ENCODE measurements around the gene TUBA4A.

- TF ChIP-seq, protein P1, sequence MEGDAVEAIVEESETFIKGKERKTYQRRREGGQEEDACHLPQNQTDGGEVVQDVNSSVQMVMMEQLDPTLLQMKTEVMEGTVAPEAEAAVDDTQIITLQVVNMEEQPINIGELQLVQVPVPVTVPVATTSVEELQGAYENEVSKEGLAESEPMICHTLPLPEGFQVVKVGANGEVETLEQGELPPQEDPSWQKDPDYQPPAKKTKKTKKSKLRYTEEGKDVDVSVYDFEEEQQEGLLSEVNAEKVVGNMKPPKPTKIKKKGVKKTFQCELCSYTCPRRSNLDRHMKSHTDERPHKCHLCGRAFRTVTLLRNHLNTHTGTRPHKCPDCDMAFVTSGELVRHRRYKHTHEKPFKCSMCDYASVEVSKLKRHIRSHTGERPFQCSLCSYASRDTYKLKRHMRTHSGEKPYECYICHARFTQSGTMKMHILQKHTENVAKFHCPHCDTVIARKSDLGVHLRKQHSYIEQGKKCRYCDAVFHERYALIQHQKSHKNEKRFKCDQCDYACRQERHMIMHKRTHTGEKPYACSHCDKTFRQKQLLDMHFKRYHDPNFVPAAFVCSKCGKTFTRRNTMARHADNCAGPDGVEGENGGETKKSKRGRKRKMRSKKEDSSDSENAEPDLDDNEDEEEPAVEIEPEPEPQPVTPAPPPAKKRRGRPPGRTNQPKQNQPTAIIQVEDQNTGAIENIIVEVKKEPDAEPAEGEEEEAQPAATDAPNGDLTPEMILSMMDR (IDR thresholded peaks at IDR 0.05), result no peak
- TF ChIP-seq POLR2A (IDR thresholded peaks at IDR 0.05), result no peak
- no peak for TF ChIP-seq POLR2AphosphoS5 (IDR thresholded peaks at IDR 0.05)
These were observed 592 bp downstream of the TUBA4A start, which contains the start of gene TUBA4B for GRCh38 chr2:219252900-219253752.
